Cardiac fibroblast (primary cell): ENCODE data around the gene CCDC14.

Experiments used
- DNase-seq, 2 donors: peaks; one replicate each; pipeline versions ENCODE4 v3.0.0 to v3.0.0-alpha.2; 2010; ENCODE audit warnings: low read depth in 2 of 2
- H3K4me3 ChIP-seq, 2 donors: replicated peaks in 1 of 2; 1 replicate in 1 of 2; 2 replicates in 1 of 2; pipeline ENCODE4 v1.5.1; 2011; ENCODE audit warnings: low read depth in 2 of 2, low read length in 2 of 2, mild to moderate bottlenecking in 2 of 2, moderate library complexity in 1 of 2
- TF ChIP-seq, protein P1 (sequence below): IDR thresholded peaks from one replicate; pipeline ENCODE4 v1.5.1; 2011; ENCODE audit warnings: low read depth, mild to moderate bottlenecking, low read length, inconsistent platforms

The CCDC14 gene

DNA sequence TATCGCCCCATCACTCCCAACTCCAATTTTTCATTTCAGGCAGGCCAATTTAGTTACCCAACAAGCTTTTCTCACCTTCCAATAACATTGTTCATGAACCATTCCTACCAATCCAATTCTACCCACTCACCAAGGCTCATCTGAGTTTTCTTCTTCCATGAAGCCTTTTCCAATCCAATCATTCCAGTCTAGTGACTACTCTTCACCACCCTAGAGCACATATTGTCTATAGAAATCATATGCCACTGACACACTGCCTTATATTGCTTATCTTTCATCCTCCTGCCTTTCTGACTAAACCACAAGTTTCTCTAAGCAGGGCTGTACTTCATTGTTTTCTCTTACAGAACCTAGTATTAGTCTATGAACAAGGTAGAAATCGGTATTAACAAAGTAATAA, 11.4 kb downstream of the CCDC14 start:
- TF ChIP-seq, protein P1, sequence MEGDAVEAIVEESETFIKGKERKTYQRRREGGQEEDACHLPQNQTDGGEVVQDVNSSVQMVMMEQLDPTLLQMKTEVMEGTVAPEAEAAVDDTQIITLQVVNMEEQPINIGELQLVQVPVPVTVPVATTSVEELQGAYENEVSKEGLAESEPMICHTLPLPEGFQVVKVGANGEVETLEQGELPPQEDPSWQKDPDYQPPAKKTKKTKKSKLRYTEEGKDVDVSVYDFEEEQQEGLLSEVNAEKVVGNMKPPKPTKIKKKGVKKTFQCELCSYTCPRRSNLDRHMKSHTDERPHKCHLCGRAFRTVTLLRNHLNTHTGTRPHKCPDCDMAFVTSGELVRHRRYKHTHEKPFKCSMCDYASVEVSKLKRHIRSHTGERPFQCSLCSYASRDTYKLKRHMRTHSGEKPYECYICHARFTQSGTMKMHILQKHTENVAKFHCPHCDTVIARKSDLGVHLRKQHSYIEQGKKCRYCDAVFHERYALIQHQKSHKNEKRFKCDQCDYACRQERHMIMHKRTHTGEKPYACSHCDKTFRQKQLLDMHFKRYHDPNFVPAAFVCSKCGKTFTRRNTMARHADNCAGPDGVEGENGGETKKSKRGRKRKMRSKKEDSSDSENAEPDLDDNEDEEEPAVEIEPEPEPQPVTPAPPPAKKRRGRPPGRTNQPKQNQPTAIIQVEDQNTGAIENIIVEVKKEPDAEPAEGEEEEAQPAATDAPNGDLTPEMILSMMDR, result no peak
- DNase-seq, result peak in 1 of 2 donors; percentile 72
- no peak overlapping the region for H3K4me3 ChIP-seq

DNA sequence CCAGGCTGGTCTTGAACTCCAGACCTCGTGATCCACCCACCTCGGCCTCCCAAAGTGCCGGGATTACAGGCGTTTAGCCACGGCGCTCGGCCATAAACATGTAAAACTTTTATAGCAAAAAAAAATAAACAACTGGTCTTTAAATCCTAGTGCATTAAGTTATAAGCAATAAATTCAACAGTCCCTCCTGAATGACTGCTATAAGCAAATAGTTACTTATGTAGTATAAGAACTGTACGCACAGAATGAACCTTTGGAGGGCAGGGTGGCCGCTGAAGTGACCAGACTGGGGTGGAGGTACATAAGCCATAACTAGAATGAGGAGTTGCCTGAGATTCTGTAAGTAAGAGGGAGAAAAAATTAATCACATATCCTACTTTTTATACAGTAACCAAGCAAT, 12.6 kb downstream of the CCDC14 start:
- DNase-seq, result no peak
- TF ChIP-seq, protein P1, result no peak
- no peak overlapping the region for H3K4me3 ChIP-seq

DNA sequence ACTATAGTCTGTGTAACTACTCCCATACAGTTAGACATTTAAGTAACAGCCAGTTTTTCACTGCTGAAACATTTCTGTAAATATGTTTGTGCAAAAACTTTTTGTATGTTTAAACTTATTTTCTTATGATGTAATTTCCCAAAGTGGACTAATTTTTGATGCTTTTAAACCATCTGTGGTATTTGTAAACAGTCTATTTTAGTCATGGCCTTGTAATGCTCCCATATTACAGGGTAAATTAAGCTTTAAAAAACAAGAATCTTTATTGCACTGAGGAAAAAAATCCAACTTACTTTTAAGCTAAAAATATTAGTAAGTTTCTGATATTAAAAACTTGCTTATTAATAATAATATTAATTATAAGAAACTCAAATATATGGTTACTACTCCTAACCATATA, 13.5 kb downstream of the CCDC14 start:
- no peak for DNase-seq
- TF ChIP-seq, protein P1, result no peak
- H3K4me3 ChIP-seq, result no peak overlapping the region

DNA sequence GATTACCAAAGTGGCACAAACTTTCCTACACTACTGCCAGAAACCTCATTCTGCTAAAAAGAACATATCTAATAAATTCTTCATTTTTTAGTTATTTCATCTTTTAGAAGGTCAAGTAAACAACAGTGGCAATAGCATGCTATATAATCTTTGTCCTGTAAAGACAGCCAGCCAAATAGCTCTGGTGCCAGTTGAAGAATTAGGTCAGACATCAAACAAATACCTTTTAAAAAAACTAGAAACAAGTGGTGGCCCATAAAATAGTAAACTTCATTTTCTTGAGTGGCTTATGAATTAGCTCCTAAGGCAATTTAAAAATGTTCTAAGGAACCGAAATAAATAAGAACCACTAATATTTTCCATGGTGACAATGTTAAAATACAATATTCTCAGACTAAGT, 19.5 kb downstream of the CCDC14 start:
- no peak for DNase-seq
- TF ChIP-seq, protein P1, result no peak
- no peak overlapping the region for H3K4me3 ChIP-seq

DNA sequence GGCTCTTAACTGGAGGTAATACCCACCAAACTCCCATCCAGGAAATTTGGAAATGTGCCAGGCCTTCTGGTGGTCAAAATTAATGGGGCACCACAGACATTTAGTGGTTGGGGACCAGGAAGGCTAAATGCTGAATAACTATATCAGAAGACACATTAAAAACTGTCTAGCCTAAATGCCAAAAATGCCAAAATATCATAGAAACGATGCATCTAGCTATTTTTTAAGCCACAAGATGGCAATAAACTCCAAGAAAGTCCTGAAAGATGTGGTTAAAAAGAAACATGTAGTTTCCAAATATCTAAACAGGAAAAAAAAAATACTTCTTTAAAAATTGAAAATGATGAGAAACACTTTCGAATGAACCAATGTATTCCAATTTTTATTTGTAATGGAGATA, 19.9 kb downstream of the CCDC14 start:
- no peak overlapping the region for H3K4me3 ChIP-seq
- TF ChIP-seq, protein P1, result no peak
- peak in 1 of 2 donors; percentile 24 for DNase-seq

DNA sequence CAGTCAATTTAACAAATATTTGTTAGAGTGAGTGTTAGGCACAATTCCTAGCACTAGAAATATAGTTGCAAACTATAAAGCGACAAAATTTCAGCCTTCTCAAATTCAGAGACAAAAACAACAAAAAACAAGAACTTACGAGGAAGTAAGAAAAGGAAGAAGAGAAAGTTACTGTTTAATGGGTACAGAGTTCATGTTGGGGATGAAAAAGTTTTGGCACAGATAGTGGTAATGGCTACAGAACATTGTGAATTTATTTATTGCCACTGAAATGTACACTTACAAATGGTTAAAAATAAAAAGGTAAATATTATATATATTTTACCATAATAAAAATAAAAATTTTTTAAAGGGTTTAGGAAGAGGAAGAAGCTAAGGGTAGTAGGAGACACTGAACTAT, 21.3 kb downstream of the CCDC14 start:
- no peak overlapping the region for H3K4me3 ChIP-seq
- TF ChIP-seq, protein P1, result no peak
- DNase-seq, result no peak

DNA sequence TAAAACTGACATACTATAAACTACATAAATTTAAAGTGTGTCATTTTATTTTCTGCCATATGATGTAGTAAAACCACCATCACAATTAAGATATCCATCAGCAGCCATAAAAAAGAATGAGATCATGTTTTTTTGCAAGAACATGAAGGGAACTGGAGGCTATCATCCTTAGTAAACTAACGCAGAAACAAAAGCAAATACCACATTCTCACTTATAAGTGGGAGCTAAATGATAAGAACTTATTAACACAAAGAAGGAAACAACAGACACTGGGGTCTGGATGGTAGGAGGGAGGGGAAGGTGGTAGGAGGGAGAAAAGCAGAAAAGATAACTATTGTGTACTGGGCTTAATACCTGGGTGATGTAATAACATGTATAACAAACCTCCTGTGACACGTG, 24.6 kb downstream of the CCDC14 start:
- DNase-seq, result no peak
- TF ChIP-seq, protein P1, result no peak
- no peak overlapping the region for H3K4me3 ChIP-seq
